NCI-H2029 treated with DMSO at 0.1 percent for 48 hours (cell line): ENCODE results near the gene TNIP1.

Source experiments
- DNase-seq: peaks from one replicate; lab custom pipeline; 2025; lab: John Stamatoyannopoulos, UW

The TNIP1 gene

GRCh38 chr5:150999704-151000442, 81.0 kb downstream of the TNIP1 start:
- DNase-seq = peak; percentile 28

GRCh38 chr5:150993826-150994412, 86.9 kb downstream of the TNIP1 start:
- no peak for DNase-seq

GRCh38 chr5:150993422-150993821, 87.4 kb downstream of the TNIP1 start:
- DNase-seq = no peak

- no peak for DNase-seq
Observed at GRCh38 chr5:150992705-150993104, 88.1 kb downstream of the TNIP1 start.

- DNase-seq = no peak
Observed at GRCh38 chr5:150989695-150990094, 91.1 kb downstream of the TNIP1 start.

- DNase-seq = peak; percentile 38
Observed at GRCh38 chr5:150987746-150988145, 93.1 kb downstream of the TNIP1 start.
